Pons (tissue), 1 donor: Measurements from ENCODE around the gene CRYGB.
A peak's percentile ranks its signal among the peaks of the same experiment; 100 is the strongest.
"Not testable (repeated sequence)": the region's sequence is repeated elsewhere in the genome, so short reads cannot be mapped to it uniquely, and the experiment has no call there.

Experiments used
- DNase-seq: peaks from one replicate; pipeline ENCODE4 v3.0.0-alpha.2; 2016; ENCODE audit warnings: low spot score

The CRYGB gene

GRCh38 chr2:208150094-208150493, 4.1 kb upstream of the CRYGB start:
- DNase-seq: no peak

GRCh38 chr2:208148803-208149202, 2.8 kb upstream of the CRYGB start:
- no peak for DNase-seq

DNA sequence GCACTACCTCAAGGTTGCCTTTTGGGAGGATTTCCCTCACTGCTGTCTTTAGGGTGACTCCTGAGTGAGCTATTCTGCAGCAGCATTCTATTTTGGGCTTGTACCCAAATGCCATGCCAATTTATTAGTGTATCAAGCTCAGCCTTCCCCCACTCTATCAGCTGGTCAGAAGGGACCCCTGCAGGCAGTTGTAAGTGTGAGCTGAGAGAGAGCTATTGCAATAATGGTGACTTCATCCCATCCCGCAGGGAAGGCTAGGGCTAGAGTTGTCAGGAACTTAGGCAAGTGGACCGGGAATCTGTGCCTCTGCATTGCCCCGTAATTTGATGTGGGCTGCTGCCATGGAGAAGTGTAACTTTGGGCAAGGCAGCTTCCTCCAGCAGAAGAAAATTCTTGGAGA, 1.8 kb upstream of the CRYGB start:
- DNase-seq: no peak

- DNase-seq: no peak
These were observed 1.1 kb upstream of the CRYGB start for GRCh38 chr2:208147008-208147407.

- peak; percentile 62 for DNase-seq
These were observed 2.8 kb downstream of the CRYGB start for GRCh38 chr2:208142925-208143799.

DNA sequence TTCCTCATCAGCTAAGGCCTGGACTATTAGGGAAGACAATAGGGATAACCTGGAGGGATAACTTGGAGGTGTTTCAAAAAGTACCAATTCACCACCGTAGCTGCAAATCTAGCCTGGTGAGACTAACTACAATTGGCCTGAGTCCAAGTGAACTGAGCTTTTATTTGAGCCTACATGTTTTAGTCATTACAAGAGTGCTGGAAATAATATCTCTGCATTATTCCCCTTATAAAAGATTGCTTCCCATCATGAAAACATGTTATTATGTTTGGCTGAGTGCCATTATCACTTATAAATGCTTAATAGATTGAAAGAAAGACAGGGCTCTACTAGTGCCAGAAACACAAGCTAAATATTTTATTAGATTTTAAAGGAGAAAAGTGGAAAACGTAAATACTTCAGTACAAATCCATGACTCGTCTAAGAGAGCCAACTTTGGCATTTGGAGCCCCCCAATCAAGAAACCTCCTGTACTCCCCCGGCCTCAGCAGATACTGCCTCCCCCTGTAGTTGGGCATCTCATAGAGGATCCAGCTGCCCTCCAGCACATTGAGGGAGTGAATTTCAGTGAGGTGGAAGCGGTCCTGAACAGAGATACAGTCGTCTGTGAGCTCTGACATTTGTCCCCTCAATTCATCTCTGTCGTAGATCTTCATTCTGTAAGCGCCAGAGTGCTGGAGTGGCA, 3.6 kb downstream of the CRYGB start:
- DNase-seq: peak; percentile 12

GRCh38 chr2:208139447-208139846, 6.5 kb downstream of the CRYGB start:
- no peak for DNase-seq

DNA sequence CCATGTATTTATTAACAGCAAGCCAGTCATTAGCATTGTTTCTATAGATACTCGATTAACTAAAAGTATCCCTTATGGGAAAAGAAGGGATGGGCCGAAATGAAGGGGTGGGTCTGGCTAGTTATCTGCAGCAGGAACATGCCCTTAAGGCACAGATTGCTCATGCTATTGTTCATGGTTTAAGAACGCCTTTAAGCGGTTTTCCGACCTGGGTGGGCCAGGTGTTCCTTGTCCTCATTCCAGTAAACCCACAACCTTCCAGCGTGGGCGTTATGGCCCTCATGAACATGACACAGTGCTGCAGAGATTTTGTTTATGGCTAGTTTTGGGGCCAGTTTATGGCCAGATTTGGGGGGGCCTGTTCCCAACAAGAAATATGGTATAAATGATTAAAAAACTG, 7.6 kb downstream of the CRYGB start:
- not testable (repeated sequence) for DNase-seq

DNA sequence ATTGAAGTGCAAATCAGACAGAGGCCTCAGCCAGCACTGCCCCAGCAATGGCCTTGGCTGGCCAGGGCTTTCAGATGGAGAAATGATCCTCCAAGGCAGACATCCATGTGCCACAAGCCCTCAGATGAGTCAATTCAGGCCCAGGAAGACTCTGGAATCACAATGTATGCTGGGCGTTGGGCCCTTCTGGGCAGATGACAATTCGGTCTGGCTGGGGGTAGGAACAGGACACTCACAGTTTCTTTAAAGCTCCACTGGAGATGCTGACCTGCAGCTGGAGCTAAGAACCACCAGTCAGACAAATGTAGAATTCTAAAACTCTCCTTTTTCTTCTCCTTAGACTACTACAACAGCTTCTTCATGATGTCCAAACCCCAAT, 9.3 kb downstream of the CRYGB start:
- no peak for DNase-seq

GRCh38 chr2:208135794-208136715, 9.9 kb downstream of the CRYGB start:
- DNase-seq: no peak

- DNase-seq: no peak
These were observed 10.9 kb downstream of the CRYGB start for GRCh38 chr2:208134928-208135586.

DNA sequence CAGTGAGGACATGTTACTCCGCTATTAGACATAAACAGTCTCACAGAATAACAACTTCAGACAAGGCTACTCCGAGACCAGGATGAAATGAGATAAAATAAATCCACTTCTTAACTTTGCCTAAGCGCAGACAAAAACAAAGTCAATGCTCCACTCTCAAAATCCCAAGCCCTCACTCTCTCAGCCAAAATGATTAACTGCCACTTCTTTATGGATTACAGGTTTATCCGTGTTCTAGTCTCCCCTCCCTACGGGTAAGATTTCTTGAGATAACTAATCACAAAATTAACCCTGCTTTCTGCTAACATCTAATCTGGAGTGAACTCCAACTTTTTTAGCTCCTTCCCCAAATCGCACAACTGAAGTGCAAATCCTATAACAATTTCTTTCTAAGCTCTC, 15.2 kb downstream of the CRYGB start:
- DNase-seq: no peak

DNA sequence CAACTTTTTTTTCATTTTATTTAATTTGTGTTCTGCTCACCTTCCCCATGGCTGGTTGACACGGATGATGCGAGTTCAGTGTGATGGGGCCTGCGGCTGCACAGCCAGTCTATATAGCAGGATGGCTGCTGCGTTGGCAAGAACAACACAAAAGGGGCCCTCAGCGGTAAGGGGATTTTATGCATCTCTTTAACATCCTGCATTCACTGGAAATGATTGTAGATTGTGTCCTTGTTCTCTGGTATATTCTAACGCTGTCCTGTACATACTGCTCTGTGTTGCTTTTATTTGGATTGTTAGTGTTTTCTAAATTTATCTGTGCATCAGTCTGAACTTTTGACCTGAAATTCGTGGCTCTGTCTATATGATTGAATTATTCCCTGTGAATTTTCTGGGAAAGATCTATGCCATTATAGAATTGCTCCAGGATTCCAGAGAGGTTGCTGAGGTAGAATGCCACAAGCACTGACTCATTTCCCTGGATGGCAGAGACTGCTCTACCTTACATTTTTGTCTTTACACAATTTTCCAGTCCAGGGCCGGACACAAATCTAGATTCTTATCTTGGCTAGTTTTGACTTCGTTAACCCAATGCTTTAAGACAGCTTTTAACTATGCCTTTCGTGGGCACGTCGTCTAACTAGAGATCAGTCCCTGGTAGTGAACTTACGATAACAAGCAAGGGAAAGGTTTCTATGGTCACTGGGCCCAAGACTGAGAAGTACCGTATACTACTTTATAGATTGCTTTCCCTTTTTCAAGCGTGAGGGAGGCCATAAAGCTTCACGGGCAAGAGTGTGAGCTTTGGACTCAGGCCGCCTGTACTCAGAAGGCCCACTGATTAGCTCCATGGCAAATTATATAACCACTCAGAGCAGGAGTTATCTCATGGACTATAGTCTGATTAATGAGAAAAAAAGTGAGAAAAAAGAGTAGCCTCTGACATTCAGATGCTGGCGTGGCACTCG, 15.9 kb downstream of the CRYGB start, which contains the start of gene CRYGC:
Gene CRYGC, minus strand, starts transcription at position 85 of the 968 bp plus-strand sequence. Its CDS starts 36 bp downstream, at position 49.
- DNase-seq: no peak

DNA sequence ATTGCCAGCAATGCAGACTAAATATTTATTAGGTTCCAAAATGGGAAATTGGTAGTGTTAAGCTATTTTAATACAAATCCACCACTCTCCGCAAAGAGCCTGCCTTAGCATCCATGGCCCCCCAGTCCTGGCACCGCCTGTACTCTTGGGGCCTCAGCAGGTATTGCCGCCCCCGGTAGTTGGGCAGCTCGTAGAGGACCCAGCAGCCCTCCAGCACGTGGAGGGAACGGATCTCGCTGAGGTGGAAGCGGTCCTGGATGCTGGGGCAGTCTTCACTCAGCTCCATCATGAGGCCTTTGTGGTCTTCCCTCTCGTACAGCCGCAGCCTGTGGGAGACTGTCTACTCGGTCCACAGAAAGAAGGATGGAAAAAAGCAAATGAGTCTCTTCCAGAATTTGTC, 17.8 kb downstream of the CRYGB start:
- no peak for DNase-seq

DNA sequence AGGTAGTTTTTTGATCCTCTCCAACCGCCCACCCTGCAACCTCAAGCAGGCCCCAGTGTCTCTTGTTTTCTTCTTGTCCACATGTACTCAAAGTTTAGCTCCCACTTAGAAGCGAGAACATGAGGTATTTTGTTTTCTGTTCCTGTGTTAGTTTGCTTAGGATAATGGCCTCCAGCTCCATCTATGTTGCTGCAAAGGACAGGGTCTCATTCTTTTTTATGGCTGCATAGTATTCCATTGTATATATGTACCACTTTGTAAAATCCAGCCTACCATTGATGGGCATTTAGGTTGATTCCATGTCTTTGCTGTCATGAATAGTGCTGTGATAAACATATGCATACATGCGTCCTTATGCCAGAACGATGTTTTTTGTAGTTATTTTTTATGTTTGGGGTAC, 18.9 kb downstream of the CRYGB start:
- no peak for DNase-seq

- no peak for DNase-seq
These were observed 20.7 kb downstream of the CRYGB start for GRCh38 chr2:208125251-208125650.

- DNase-seq: not testable (repeated sequence)
These were observed 21.8 kb downstream of the CRYGB start, which contains the start of gene CRYGD for GRCh38 chr2:208124013-208124715. Gene CRYGD, minus strand, starts transcription at chr2:208124524. Its CDS starts 51 bp downstream, at chr2:208124473.

- no peak for DNase-seq
These were observed 23.7 kb downstream of the CRYGB start for GRCh38 chr2:208122248-208122647.

- no peak for DNase-seq
These were observed 27.0 kb downstream of the CRYGB start for GRCh38 chr2:208118918-208119317.

DNA sequence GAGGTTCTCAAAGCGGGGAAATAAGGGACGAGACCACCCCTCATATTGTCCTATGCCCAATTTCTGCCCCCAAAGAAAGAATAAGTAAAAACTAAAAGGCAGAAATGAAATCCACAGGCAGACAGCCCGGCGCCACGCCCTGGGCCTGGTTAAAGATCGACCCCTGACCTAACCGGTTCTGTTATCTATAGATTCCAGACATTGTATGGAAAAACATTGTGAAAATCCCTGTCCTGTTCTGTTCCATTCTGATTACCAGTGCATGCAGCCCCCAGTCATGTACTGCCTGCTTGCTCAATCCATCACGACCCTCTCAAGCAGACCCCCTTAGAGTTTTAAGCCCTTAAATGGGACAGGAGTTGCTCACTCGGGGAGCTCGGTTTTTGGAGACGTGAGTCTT, 28.6 kb downstream of the CRYGB start:
- not testable (repeated sequence) for DNase-seq
